HG03095 (cell line): ENCODE data around the gene ROM1.
A peak's percentile ranks its signal among the peaks of the same experiment; 100 is the strongest.
"Not testable (repeated sequence)": the region's sequence is repeated elsewhere in the genome, so short reads cannot be mapped to it uniquely, and the experiment has no call there.

Experiments used
- ATAC-seq: cut with Tn5 transposase; IDR thresholded peaks from one replicate; pipeline ENCODE4 v1.9.1; 2021; ENCODE audit warnings: moderate library complexity; ENCODE audit not compliant: unreplicated experiment

ROM1 gene

GRCh38 chr11:62648185-62648966 is 35.3 kb downstream of the ROM1 start:
- no peak for ATAC-seq

GRCh38 chr11:62648967-62649364 is 35.9 kb downstream of the ROM1 start:
- ATAC-seq, result no peak

GRCh38 chr11:62649486-62649885 is 36.4 kb downstream of the ROM1 start:
- no peak for ATAC-seq

DNA sequence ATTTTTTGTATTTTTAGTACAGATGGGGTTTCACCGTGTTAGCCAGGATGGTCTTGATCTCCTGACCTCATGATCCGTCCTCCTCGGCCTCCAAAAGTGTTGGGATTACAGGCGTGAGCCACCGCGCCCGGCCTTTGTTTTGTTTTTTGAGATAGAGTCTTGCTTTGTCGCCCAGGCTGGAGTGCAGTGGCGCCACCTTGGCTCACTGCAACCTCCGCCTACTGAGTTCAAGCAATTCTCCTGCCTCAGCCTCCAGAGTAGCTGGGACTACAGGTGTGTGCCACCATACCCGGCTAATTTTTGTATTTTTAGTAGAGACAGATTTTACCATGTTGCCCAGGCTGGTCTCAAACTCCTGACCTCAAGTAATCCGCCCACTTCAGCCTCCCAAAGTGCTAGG is 37.2 kb downstream of the ROM1 start:
- not testable (repeated sequence) for ATAC-seq

DNA sequence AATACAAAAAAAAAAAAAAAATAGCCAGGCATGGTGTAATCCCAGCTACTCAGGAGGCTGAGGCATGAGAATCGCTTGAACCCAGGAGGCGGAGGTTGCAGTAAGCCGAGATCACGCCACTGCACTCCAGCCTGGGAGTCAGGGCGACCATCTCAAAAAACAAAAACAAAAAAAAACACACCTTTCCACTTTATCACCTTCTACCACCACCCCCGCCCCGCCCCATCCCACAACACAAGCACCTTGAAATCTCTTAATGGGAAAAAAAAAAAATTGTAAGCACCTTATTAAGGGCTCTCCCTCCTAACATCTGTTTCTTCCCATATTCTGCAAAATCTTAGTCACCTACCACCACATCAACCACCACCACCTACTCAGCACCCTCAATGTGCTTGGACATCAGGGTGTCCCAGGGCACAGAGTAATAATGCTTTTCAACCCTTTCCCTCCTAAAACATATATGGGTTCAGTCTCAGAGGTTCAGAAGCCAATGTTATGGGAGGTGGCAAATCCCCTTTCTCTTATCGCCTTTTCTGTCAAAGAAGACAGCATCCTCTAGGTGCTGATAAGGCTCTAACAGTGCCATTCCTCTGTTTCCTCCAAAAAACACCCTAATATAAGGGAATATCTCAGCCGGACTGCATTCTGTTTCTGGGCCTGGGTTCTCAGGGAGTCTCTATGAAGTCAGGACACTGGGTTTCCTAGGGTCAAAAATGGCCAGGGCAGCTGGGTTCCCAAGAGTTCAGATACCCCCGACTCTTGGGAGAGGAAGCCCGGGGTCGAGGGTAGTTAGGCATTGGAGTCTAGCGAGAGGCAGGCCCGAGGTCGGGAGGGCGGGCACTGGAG is 39.3 kb downstream of the ROM1 start:
- ATAC-seq, result no peak

DNA sequence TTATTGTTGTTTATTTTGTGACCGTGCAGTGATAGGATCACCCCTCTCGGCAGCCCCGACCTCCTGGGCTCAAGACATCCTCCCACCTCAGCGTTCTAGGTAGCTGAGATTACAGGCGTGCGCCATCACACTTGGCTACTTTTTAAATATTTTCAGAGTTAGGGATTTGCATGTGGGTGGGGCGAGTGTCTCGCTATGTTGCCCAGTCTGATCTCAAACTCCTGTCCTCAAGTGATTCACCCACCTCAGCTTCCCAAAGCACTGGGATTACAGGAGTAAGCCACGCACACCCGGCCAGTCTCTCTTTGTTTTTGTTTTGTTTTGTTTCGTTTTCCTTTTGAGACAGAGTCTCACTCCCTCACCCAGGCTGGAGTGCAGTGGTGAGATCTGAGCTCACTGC is 41.2 kb downstream of the ROM1 start:
- no peak for ATAC-seq

DNA sequence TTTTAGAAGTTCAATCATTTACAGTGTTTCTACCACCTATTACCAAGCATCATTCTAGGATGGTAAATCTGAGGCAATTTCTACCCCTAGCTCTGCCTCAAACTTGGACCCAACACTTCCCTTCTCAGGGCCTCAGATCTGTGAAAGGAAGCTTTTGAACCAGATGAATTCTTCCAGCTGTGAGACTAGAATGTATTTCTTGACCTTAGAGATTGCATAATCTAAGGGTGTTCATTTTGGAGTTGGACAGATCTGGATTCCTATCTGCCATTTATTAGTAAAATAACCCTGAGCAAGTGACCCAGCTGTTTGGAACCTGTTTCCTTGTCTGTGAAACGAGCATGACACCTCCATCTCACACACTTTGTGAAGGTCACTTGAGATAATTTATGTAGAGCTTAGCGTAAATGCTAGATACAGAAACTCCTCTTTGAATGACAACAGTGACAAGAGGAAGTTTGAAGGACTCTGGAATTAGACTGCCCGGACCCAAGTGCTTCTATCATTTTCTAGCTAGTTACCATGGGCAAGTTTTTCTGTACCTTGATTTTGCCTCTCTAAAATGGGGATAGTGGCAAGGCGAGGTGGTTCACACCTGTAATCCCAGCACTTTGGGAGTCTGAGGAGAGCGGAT is 43.9 kb downstream of the ROM1 start:
- no peak for ATAC-seq

DNA sequence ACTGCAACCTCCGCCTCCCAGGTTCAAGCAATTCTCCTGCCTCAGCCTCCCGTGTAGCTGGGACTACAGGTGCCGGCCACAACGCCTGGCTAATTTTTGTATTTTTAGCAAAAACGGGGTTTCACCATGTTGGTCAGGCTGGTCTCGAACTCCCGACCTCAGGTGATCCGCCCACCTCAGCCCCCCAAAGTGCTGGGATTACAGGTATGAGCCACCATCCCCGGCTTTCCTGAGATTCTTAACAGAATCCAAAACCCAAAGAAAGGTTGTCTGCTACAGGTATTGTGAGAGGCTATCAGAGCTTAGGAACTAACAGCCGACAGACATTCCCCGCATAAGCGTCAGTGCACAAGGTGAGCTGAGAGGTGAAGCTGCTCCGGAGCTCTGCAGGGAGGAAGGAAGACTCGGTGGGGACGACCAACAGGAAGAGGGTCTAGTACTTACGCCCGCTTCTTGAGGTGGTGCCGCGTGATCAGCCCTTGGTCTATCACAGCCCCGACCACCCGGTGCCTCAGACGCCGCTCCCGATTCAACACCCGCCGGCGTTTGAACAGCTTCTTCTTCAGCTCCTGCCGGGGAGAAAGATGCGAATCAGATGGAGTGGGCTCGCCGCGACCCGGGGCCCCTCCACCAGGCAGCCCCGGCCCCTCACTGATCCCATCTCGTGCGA is 51.5 kb downstream of the ROM1 start:
- ATAC-seq, result peak; percentile 25
